ENCODE measurements around the gene NFIC.

DNA sequence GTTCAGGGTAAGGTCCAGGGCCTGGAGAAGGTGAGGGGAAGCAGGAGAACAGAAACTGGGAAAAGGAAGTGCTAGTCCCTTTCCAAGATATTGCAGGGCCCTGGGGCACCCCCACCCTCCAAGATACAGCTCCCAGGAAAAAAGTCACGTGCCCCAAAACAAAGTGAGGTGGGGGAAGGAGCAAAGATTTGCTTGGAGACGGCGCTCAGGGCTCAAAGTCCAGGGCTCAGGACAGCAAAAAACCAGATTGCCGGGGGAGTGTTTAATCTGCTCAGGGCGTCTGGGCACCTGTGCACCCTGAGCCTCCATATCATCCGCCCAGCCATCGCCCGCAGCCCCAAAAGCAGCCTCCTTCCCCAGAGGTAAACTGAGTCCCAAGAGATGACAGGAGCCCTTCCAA is 107.6 kb downstream of the NFIC start:
- TF ChIP-seq POLR2A (IDR thresholded peaks at IDR 0.05) (no peak), EP300 (IDR thresholded peaks at IDR 0.05) (no peak)
- TF ChIP-seq, protein P1, sequence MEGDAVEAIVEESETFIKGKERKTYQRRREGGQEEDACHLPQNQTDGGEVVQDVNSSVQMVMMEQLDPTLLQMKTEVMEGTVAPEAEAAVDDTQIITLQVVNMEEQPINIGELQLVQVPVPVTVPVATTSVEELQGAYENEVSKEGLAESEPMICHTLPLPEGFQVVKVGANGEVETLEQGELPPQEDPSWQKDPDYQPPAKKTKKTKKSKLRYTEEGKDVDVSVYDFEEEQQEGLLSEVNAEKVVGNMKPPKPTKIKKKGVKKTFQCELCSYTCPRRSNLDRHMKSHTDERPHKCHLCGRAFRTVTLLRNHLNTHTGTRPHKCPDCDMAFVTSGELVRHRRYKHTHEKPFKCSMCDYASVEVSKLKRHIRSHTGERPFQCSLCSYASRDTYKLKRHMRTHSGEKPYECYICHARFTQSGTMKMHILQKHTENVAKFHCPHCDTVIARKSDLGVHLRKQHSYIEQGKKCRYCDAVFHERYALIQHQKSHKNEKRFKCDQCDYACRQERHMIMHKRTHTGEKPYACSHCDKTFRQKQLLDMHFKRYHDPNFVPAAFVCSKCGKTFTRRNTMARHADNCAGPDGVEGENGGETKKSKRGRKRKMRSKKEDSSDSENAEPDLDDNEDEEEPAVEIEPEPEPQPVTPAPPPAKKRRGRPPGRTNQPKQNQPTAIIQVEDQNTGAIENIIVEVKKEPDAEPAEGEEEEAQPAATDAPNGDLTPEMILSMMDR (IDR thresholded peaks at IDR 0.05), result no peak

Data from tibial nerve (tissue), 4 donors.